Measurements from ENCODE around the gene PRLR. TPM values are rescaled to one million over a fixed set of nuclear protein-coding genes. Genes with fewer than 3 reads are reported as not detected.

The PRLR gene
- total RNA-seq, 4 donors from 2014 or later = 9.1 to 69.5 (median 54.1) TPM

DNA sequence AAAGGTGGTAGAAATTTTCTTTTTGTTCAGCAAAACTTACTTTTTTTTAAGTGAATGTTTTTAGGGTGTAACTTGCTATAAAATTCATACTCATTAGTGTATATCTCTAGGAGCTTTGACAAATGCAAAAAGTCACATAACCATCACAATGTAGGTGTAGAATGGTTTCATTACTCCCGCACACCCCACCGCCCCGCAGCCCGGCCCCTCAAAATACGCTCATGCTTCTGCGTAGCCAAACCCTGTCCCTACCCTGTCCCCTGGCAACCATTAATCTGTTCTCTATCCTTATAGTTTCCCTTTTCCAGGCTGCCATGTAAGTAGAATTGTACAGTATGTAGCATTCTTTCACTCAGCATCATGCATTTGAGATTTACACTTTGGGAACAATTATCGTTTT lies 9.2 kb upstream of the PRLR start:
- no peak for DNase-seq
- TF ChIP-seq, protein P1, sequence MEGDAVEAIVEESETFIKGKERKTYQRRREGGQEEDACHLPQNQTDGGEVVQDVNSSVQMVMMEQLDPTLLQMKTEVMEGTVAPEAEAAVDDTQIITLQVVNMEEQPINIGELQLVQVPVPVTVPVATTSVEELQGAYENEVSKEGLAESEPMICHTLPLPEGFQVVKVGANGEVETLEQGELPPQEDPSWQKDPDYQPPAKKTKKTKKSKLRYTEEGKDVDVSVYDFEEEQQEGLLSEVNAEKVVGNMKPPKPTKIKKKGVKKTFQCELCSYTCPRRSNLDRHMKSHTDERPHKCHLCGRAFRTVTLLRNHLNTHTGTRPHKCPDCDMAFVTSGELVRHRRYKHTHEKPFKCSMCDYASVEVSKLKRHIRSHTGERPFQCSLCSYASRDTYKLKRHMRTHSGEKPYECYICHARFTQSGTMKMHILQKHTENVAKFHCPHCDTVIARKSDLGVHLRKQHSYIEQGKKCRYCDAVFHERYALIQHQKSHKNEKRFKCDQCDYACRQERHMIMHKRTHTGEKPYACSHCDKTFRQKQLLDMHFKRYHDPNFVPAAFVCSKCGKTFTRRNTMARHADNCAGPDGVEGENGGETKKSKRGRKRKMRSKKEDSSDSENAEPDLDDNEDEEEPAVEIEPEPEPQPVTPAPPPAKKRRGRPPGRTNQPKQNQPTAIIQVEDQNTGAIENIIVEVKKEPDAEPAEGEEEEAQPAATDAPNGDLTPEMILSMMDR (IDR thresholded peaks at IDR 0.05) = no peak
- TF ChIP-seq POLR2A (IDR thresholded peaks at IDR 0.05) = no peak
- no peaks in the 10 kb centered on the region for H3K27me3 ChIP-seq
- no peak overlapping the region for H3K27ac ChIP-seq
- no peak overlapping the region for H3K4me3 ChIP-seq
- no peaks in the 10 kb centered on the region for H3K36me3 ChIP-seq
- H3K4me1 ChIP-seq = peaks cover 0 to 8% (median 0%) of the 10 kb centered on the region in 4 donors
- H3K9me3 ChIP-seq = no peaks in the 10 kb centered on the region

DNA sequence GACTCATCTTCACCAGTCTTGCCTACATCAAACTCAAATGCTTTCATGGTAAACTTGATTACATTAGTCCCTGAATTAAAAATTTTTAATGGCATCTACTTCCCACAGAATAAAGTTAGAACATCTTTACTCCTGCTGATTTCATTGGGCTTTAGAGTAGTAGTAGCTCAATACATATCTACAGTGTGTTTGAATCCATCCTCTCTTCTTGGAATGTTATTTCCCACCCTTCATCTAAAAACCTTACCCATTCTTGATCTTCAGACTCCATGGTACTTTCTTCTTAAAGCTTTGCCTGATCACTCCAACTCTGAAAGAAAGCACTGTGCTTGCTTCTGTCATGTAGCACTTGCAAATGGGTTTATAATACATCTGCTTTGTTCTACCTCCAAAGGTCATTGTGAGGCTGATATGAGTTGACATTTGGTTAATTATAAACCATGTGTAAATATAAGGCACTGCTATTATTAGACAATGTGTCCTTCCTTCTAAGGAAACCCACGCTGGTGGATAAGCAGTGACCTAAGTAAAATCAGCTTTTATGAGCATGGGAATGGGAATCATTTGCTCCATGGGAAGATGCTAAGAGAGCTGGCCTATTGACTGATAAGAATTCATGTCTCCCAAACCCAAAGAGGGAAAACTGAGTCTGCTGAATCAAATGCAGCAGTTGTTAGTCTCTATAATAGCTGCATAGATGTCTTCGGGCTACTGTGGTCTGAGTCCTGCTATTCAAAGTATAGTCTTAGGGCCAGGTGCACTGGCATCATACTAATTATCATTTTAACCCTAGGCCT lies 7.5 kb upstream of the PRLR start:
- DNase-seq = no peak
- TF ChIP-seq, protein P1 (IDR thresholded peaks at IDR 0.05) = no peak
- TF ChIP-seq POLR2A (IDR thresholded peaks at IDR 0.05) = no peak
- H3K36me3 ChIP-seq = no peaks in the 10 kb centered on the region
- H3K27ac ChIP-seq = peak overlapping the region in 2 of 4 donors; percentile 20 to 65
- no peak overlapping the region for H3K4me3 ChIP-seq
- H3K4me1 ChIP-seq = peaks cover 0 to 8% (median 0%) of the 10 kb centered on the region in 4 donors
- H3K9me3 ChIP-seq = no peaks in the 10 kb centered on the region
- no peaks in the 10 kb centered on the region for H3K27me3 ChIP-seq

DNA sequence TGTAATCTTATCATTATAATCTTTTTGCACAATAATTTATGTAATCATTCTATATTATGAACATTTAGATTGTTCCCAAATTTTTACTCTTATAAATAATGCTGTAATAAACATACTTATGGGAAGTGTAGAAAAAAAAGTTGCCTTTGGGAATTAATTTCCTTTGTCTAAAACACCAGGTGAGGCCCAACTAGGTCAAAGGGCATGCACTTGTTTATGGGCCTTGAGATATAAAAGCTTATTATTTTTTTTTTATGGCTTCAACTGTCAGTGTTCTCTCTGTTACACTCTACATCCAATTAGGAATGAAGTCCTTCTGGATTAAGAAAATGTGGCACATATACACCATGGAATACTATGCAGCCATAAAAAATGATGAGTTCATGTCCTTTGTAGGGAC lies 6.5 kb upstream of the PRLR start:
- Histone ChIP-seq H3K27ac (no peak overlapping the region), H3K4me1 (peaks cover 0 to 4% (median 0%) of the 10 kb centered on the region in 4 donors), H3K27me3 (no peaks in the 10 kb centered on the region), H3K4me3 (no peak overlapping the region), H3K9me3 (no peaks in the 10 kb centered on the region), H3K36me3 (no peaks in the 10 kb centered on the region)
- DNase-seq = peak in 1 of 3 donors; percentile 54
- no peak for TF ChIP-seq POLR2A (IDR thresholded peaks at IDR 0.05)
- TF ChIP-seq, protein P1 (IDR thresholded peaks at IDR 0.05) = no peak

DNA sequence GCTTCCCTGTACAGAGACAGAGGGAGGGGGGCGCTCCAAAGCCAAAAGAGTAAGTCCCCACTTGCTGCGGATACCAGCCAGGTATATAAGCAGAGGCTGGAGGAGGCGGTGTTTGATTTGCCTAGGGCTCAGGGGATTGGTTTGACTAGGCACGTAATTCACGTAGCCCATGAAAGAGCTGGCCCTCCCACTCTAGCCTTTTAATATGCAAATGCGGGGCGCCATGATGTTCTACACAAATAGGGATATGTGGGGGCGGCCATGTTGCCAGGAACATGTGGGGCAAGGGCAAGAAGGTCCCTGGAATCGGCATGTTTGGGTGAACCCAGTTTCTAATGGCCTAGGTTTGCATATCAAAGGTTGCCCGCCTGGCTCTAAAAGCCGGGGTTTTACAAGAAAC lies 3.3 kb upstream of the PRLR start:
- Histone ChIP-seq H3K4me3 (no peak overlapping the region), H3K4me1 (peaks cover 0 to 24% (median 0%) of the 10 kb centered on the region in 4 donors), H3K9me3 (no peaks in the 10 kb centered on the region), H3K27me3 (no peaks in the 10 kb centered on the region), H3K36me3 (no peaks in the 10 kb centered on the region), H3K27ac (no peak overlapping the region)
- TF ChIP-seq, protein P1 (IDR thresholded peaks at IDR 0.05) = no peak
- TF ChIP-seq POLR2A (IDR thresholded peaks at IDR 0.05) = no peak
- no peak for DNase-seq

DNA sequence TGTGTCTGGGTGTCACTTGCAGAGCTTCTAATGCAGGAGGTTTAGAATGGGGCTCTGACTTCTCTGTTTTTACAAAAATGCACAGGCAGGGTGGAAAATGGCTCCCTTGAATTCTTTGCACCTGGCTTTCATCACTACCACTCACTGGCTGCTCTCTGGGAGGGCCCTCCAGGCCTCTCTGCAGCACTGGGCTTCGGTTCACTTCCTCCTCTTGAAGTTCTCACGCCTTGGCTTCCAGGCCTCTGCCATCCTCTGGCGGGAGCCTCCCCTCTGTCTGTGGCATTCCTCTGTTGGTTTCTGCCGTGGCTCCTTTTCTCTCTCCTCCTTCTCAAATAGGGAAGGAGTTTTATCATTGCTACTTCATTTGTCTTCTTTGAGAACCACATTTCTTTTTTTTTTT lies 2.8 kb upstream of the PRLR start:
- TF ChIP-seq, protein P1 (IDR thresholded peaks at IDR 0.05) = no peak
- no peak for TF ChIP-seq POLR2A (IDR thresholded peaks at IDR 0.05)

More for the DNA sequence above, 2.8 kb upstream of the PRLR start:
- Histone ChIP-seq H3K27me3 (no peaks in the 10 kb centered on the region), H3K9me3 (no peaks in the 10 kb centered on the region), H3K36me3 (no peaks in the 10 kb centered on the region), H3K27ac (no peak overlapping the region), H3K4me1 (peaks cover 0 to 24% (median 0%) of the 10 kb centered on the region in 4 donors), H3K4me3 (no peak overlapping the region)
- DNase-seq = no peak

All from Peyer's patch (tissue), 4 donors.